K562 (cell line): Measurements from ENCODE around the gene GBP5.

Source experiments
- ETS2 ChIP-seq: IDR thresholded peaks from 2 replicates; pipeline ENCODE4 v1.6.1; 2016; ENCODE audit warnings: borderline replicate concordance, missing genetic modification characterization, mild to moderate bottlenecking, moderate library complexity, missing compliant biosample characterization; ENCODE audit not compliant: poor library complexity, severe bottlenecking
- EZH2 ChIP-seq: IDR thresholded peaks from 2 replicates; pipeline ENCODE4 v1.6.1; 2012; ENCODE audit warnings: low read depth, mild to moderate bottlenecking, inconsistent platforms, low read length, borderline replicate concordance
- JUND ChIP-seq, 2 experiments: IDR thresholded peaks; 2 replicates in 1 of 2; 3 replicates in 1 of 2; pipeline ENCODE4 v1.6.1; 2011; ENCODE audit warnings: borderline replicate concordance in 2 of 2, low read depth in 2 of 2, low read length in 2 of 2, improper control_type of control experiment in 1 of 2, missing biosample characterization in 1 of 2, missing genetic modification characterization in 1 of 2, missing genetic modification reagents in 1 of 2
- MEF2D ChIP-seq: conservative IDR thresholded peaks from 2 replicates; pipeline ENCODE4 v1.6.1; 2016; ENCODE audit warnings: low read depth, missing genetic modification characterization, missing compliant biosample characterization
- POLR2A ChIP-seq: fragments of 450-650 bp; conservative IDR thresholded peaks from 2 replicates; pipeline ENCODE4 v1.6.1; 2016
- RAD21 ChIP-seq, 2 experiments: fragments of 250-450 bp in 1 of 2; fragments of 450-650 bp in 1 of 2; sonication (Bioruptor Pico) in 1 of 2; formaldehyde crosslinking in 1 of 2; IDR thresholded peaks in 1 of 2; conservative IDR thresholded peaks in 1 of 2; 2 replicates each; pipeline versions ENCODE4 v1.4.0 to v1.8.0; 2020 to 2022; ENCODE audit warnings: mild to moderate bottlenecking in 2 of 2, moderate library complexity in 1 of 2
- ZNF444 ChIP-seq: fragments of 250-450 bp; sonication (Bioruptor Pico); IDR thresholded peaks from 2 replicates; pipeline ENCODE4 v1.4.0; 2020; ENCODE audit warnings: mild to moderate bottlenecking, moderate library complexity
- TF ChIP-seq, protein P1 (sequence below), 3 experiments: IDR thresholded peaks in 2 of 3; conservative IDR thresholded peaks in 1 of 3; 2 replicates each; pipeline ENCODE4 v1.5.1; 2011 to 2012; ENCODE audit warnings: low read length in 3 of 3, mild to moderate bottlenecking in 3 of 3, control low read depth in 2 of 3, improper control_type of control experiment in 1 of 3, inconsistent platforms in 1 of 3, low read depth in 1 of 3, mixed read lengths in 1 of 3, moderate library complexity in 1 of 3; ENCODE audit not compliant: insufficient read depth in 2 of 3
- TF ChIP-seq, protein P2 (sequence below), 2 experiments: fragments of 200-800 bp in 1 of 2; sonication (Bioruptor generic) in 1 of 2; sonication (generic) in 1 of 2; formaldehyde crosslinking in 1 of 2; IDR thresholded peaks in 1 of 2; conservative IDR thresholded peaks in 1 of 2; 2 replicates each; pipeline versions ENCODE4 v1.5.0 to v1.6.1; 2016 to 2020; ENCODE audit warnings: missing compliant biosample characterization in 1 of 2, missing genetic modification characterization in 1 of 2, missing genetic modification reagents in 1 of 2

GRCh38 chr1:89257041-89257440 is 15.6 kb downstream of the GBP5 start:
- TF ChIP-seq, protein P1, sequence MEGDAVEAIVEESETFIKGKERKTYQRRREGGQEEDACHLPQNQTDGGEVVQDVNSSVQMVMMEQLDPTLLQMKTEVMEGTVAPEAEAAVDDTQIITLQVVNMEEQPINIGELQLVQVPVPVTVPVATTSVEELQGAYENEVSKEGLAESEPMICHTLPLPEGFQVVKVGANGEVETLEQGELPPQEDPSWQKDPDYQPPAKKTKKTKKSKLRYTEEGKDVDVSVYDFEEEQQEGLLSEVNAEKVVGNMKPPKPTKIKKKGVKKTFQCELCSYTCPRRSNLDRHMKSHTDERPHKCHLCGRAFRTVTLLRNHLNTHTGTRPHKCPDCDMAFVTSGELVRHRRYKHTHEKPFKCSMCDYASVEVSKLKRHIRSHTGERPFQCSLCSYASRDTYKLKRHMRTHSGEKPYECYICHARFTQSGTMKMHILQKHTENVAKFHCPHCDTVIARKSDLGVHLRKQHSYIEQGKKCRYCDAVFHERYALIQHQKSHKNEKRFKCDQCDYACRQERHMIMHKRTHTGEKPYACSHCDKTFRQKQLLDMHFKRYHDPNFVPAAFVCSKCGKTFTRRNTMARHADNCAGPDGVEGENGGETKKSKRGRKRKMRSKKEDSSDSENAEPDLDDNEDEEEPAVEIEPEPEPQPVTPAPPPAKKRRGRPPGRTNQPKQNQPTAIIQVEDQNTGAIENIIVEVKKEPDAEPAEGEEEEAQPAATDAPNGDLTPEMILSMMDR (IDR thresholded peaks at IDR 0.05 in 2 of 3, conservative IDR thresholded peaks at IDR 0.05 in 1 of 3; ENCODE audit: insufficient read depth in 2 of 3, low read depth in 1 of 3, low read length in 3 of 3) = no peak
- TF ChIP-seq JUND (IDR thresholded peaks at IDR 0.05; ENCODE audit: borderline replicate concordance, low read depth, low read length) = no peak
- TF ChIP-seq JUND (tag; IDR thresholded peaks at IDR 0.05; ENCODE audit: borderline replicate concordance, low read depth, low read length) = no peak
- no peak for TF ChIP-seq EZH2
- TF ChIP-seq, protein P2, sequence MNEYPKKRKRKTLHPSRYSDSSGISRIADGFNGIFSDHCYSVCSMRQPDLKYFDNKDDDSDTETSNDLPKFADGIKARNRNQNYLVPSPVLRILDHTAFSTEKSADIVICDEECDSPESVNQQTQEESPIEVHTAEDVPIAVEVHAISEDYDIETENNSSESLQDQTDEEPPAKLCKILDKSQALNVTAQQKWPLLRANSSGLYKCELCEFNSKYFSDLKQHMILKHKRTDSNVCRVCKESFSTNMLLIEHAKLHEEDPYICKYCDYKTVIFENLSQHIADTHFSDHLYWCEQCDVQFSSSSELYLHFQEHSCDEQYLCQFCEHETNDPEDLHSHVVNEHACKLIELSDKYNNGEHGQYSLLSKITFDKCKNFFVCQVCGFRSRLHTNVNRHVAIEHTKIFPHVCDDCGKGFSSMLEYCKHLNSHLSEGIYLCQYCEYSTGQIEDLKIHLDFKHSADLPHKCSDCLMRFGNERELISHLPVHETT (CRISPR knock-in tag; conservative IDR thresholded peaks at IDR 0.05 in 1 of 2, IDR thresholded peaks at IDR 0.05 in 1 of 2) = no peak
- no peak for TF ChIP-seq ZNF444
- TF ChIP-seq MEF2D (tag) = no peak
- no peak for TF ChIP-seq POLR2A
- TF ChIP-seq ETS2 (tag) = no peak
- no peak for TF ChIP-seq RAD21 (CRISPR knock-in tag; conservative IDR thresholded peaks at IDR 0.05 in 1 of 2, IDR thresholded peaks at IDR 0.05 in 1 of 2)
